ENCODE measurements around the gene PML. TPM values are rescaled to one million over a fixed set of nuclear protein-coding genes. Genes with fewer than 3 reads are reported as not detected.

PML gene
- total RNA-seq, 2 donors from 2014 or later = 26.5 to 28.9 TPM

GRCh38 chr15:74040109-74040850, 45.8 kb downstream of the PML start:
- 85 to 87% methylated on average over 5 to 7 of the region's 7 CpGs for WGBS, 2 experiments (ENCODE audit: insufficient coverage in 1 of 2, insufficient read length in 1 of 2)
- no peak overlapping the region for H3K27ac Mint-ChIP-seq
- DNase-seq = peak; percentile 63

GRCh38 chr15:74041311-74041756, 46.8 kb downstream of the PML start:
- H3K9ac ChIP-seq (ENCODE audit: extremely low read depth, low read length, poor library complexity, severe bottlenecking) = no peak overlapping the region
- H3K4me3 ChIP-seq (ENCODE audit: low read length) = no peak overlapping the region
- H3K36me3 Mint-ChIP-seq (ENCODE audit: low read depth) = no peaks in the 10 kb centered on the region
- H3K9me3 ChIP-seq (ENCODE audit: control insufficient read depth, low read length) = no peaks in the 10 kb centered on the region
- peaks cover 6% of the 10 kb centered on the region for H3K4me1 Mint-ChIP-seq
- H3K27me3 Mint-ChIP-seq (ENCODE audit: insufficient read depth) = peaks cover 3% of the 10 kb centered on the region
- no peaks in the 10 kb centered on the region for H3K9me3 Mint-ChIP-seq
- no peaks in the 10 kb centered on the region for H3K4me1 ChIP-seq (ENCODE audit: control insufficient read depth, insufficient read depth, low read length)
- WGBS, 2 experiments (ENCODE audit: insufficient coverage in 1 of 2, insufficient read length in 1 of 2) = 92 to 97% methylated on average over 8 to 10 of the region's 10 CpGs
- H3K27ac ChIP-seq (ENCODE audit: low read depth, low read length) = no peak overlapping the region
- no peaks in the 10 kb centered on the region for H3K27me3 ChIP-seq (ENCODE audit: control insufficient read depth, insufficient read depth, low read length, poor library complexity, severe bottlenecking)
- no peak for TF ChIP-seq CTCF (conservative IDR thresholded peaks at IDR 0.05)
- no peak overlapping the region for H3K27ac Mint-ChIP-seq
- DNase-seq = peak; percentile 30
- H3K4me3 Mint-ChIP-seq = no peak overlapping the region
- H3K36me3 ChIP-seq (ENCODE audit: control insufficient read depth, insufficient read depth, low read length) = no peaks in the 10 kb centered on the region

More at GRCh38 chr15:74040109-74040850, 45.8 kb downstream of the PML start:
- Histone ChIP-seq H3K9me3 (ENCODE audit: control insufficient read depth, low read length) (no peaks in the 10 kb centered on the region), H3K4me3 (ENCODE audit: low read length) (no peak overlapping the region), H3K27ac (ENCODE audit: low read depth, low read length) (no peak overlapping the region), H3K4me1 (ENCODE audit: control insufficient read depth, insufficient read depth, low read length) (no peaks in the 10 kb centered on the region), H3K27me3 (ENCODE audit: control insufficient read depth, insufficient read depth, low read length, poor library complexity, severe bottlenecking) (no peaks in the 10 kb centered on the region), H3K9ac (ENCODE audit: extremely low read depth, low read length, poor library complexity, severe bottlenecking) (no peak overlapping the region), H3K36me3 (ENCODE audit: control insufficient read depth, insufficient read depth, low read length) (no peaks in the 10 kb centered on the region)
- no peaks in the 10 kb centered on the region for H3K9me3 Mint-ChIP-seq
- peaks cover 6% of the 10 kb centered on the region for H3K4me1 Mint-ChIP-seq
- H3K27me3 Mint-ChIP-seq (ENCODE audit: insufficient read depth) = peaks cover 3% of the 10 kb centered on the region
- no peak overlapping the region for H3K4me3 Mint-ChIP-seq
- TF ChIP-seq CTCF (conservative IDR thresholded peaks at IDR 0.05) = no peak
- H3K36me3 Mint-ChIP-seq (ENCODE audit: low read depth) = peaks cover 5% of the 10 kb centered on the region

GRCh38 chr15:74041777-74042435, 47.4 kb downstream of the PML start:
- peak; percentile 31 for DNase-seq
- peaks cover 1% of the 10 kb centered on the region for H3K4me1 Mint-ChIP-seq
- Histone ChIP-seq H3K27ac (ENCODE audit: low read depth, low read length) (no peak overlapping the region), H3K9ac (ENCODE audit: extremely low read depth, low read length, poor library complexity, severe bottlenecking) (no peak overlapping the region), H3K36me3 (ENCODE audit: control insufficient read depth, insufficient read depth, low read length) (no peaks in the 10 kb centered on the region), H3K9me3 (ENCODE audit: control insufficient read depth, low read length) (no peaks in the 10 kb centered on the region), H3K4me1 (ENCODE audit: control insufficient read depth, insufficient read depth, low read length) (no peaks in the 10 kb centered on the region), H3K4me3 (ENCODE audit: low read length) (no peak overlapping the region), H3K27me3 (ENCODE audit: control insufficient read depth, insufficient read depth, low read length, poor library complexity, severe bottlenecking) (no peaks in the 10 kb centered on the region)
- H3K27me3 Mint-ChIP-seq (ENCODE audit: insufficient read depth) = peaks cover 3% of the 10 kb centered on the region
- 87 to 98% methylated on average over 7 to 8 of the region's 8 CpGs for WGBS, 2 experiments (ENCODE audit: insufficient coverage in 1 of 2, insufficient read length in 1 of 2)
- H3K9me3 Mint-ChIP-seq = no peaks in the 10 kb centered on the region
- no peak for TF ChIP-seq CTCF (conservative IDR thresholded peaks at IDR 0.05)
- no peaks in the 10 kb centered on the region for H3K36me3 Mint-ChIP-seq (ENCODE audit: low read depth)
- H3K27ac Mint-ChIP-seq = no peak overlapping the region
- H3K4me3 Mint-ChIP-seq = no peak overlapping the region
